Transverse colon (tissue), 3 donors: Measurements from ENCODE around the gene SLIT3.

ENCODE experiments used
- CTCF ChIP-seq, 5 experiments: fragments of 200-600 bp in 3 of 5; fragments of 450-650 bp in 2 of 5; sonication (generic) in 3 of 5; IDR thresholded peaks; 1 replicate in 2 of 5; 2 replicates in 3 of 5; pipeline ENCODE4 v1.5.1; 2016 to 2017; ENCODE audit warnings: antibody characterized with exemption in 5 of 5, inconsistent platforms in 3 of 5, mild to moderate bottlenecking in 2 of 5, moderate library complexity in 1 of 5
- EP300 ChIP-seq: sonication (generic); formaldehyde crosslinking; IDR thresholded peaks from one replicate; pipeline ENCODE4 v1.6.1; 2017; ENCODE audit warnings: antibody characterized with exemption, low read depth
- POLR2A ChIP-seq: fragments of 450-650 bp; IDR thresholded peaks from one replicate; pipeline ENCODE4 v1.6.1; 2016; ENCODE audit warnings: antibody characterized with exemption, mild to moderate bottlenecking, moderate library complexity

DNA sequence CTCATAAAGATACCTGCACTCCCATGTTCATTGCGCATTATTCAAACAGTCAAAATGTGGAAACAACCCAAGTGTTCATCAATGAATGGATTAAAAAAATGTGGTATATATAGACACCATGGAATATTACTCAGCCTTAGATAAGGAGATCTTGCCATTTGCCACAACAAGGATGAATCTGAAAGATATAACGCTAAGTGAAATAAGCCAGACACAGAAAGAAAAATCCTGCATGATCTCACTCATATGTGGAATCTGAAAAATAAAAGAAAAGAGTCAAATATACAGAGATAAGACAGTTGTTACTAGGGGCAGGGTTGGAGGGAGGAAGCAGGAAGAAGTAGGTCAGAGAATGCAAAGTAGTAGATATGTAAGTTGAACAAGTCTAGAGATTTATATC lies 17.6 kb upstream of the SLIT3 start:
- TF ChIP-seq CTCF (IDR thresholded peaks at IDR 0.05) (no peak), EP300 (no peak), POLR2A (no peak)
